HepG2 (cell line): ENCODE measurements around the gene RSBN1.

Experiments
- CTCF ChIP-seq: sonication (generic); formaldehyde crosslinking; IDR thresholded peaks from 2 replicates; pipeline ENCODE4 v1.5.0; 2020; ENCODE audit warnings: mild to moderate bottlenecking, missing genetic modification reagents, moderate library complexity
- NR1H2 ChIP-seq: sonication (generic); formaldehyde crosslinking; IDR thresholded peaks from 2 replicates; pipeline ENCODE4 v1.8.1; 2022; ENCODE audit warnings: low read depth, missing genetic modification reagents, borderline replicate concordance
- PRDM15 ChIP-seq: sonication (generic); formaldehyde crosslinking; IDR thresholded peaks from 2 replicates; pipeline ENCODE4 v1.4.0; 2020; ENCODE audit warnings: missing genetic modification reagents
- RBM22 ChIP-seq: fragments of 200-400 bp; formaldehyde crosslinking; optimal IDR thresholded peaks from 2 replicates; pipeline ENCODE3; 2017; ENCODE audit warnings: mild to moderate bottlenecking, low read length, moderate library complexity
- RFX1 ChIP-seq: fragments of 450-650 bp; IDR thresholded peaks from 2 replicates; pipeline ENCODE4 v1.6.1; 2017
- TAF1 ChIP-seq: sonication (generic); formaldehyde crosslinking; IDR thresholded peaks from 2 replicates; pipeline ENCODE4 v1.4.0; 2020; ENCODE audit warnings: missing genetic modification reagents
- ZBTB14 ChIP-seq: sonication (generic); formaldehyde crosslinking; IDR thresholded peaks from 2 replicates; pipeline ENCODE4 v1.4.0; 2020; ENCODE audit warnings: missing genetic modification reagents
- ZFP36 ChIP-seq: fragments of 150-350 bp; IDR thresholded peaks from 2 replicates; pipeline ENCODE4 v1.6.1; 2018; ENCODE audit warnings: borderline replicate concordance, low read length, low read depth; ENCODE audit not compliant: partially characterized antibody
- ZNF30 ChIP-seq: sonication (generic); formaldehyde crosslinking; IDR thresholded peaks from 2 replicates; pipeline ENCODE4 v1.5.0; 2020; ENCODE audit warnings: mild to moderate bottlenecking, missing genetic modification reagents
- ZNF614 ChIP-seq: IDR thresholded peaks from 2 replicates; pipeline ENCODE4 v1.6.1; 2018; ENCODE audit warnings: missing biosample characterization, missing genetic modification reagents, inconsistent platforms, borderline replicate concordance

GRCh38 chr1:113800487-113800886 lies 11.8 kb downstream of the RSBN1 start:
- no peak for TF ChIP-seq RBM22
- no peak for TF ChIP-seq CTCF (CRISPR knock-in tag)
- TF ChIP-seq RFX1: no peak
- TF ChIP-seq ZFP36: no peak
- no peak for TF ChIP-seq ZBTB14 (CRISPR knock-in tag)
- TF ChIP-seq ZNF614 (CRISPR knock-in tag): no peak
- TF ChIP-seq NR1H2 (CRISPR knock-in tag): no peak
- no peak for TF ChIP-seq PRDM15
- TF ChIP-seq ZNF30: no peak
- TF ChIP-seq TAF1 (CRISPR knock-in tag): no peak
